IPS-18a (cell line): ENCODE measurements around the gene ANAPC4.

Experiments used
- H3K27ac ChIP-seq: one replicate; pipeline ENCODE4 v1.5.1; 2013; ENCODE audit warnings: low read length
- H3K27me3 ChIP-seq: one replicate; pipeline ENCODE4 v1.6.1; 2013; ENCODE audit warnings: mild to moderate bottlenecking, low read length; ENCODE audit not compliant: control insufficient read depth, insufficient read depth
- H3K36me3 ChIP-seq: one replicate; pipeline ENCODE4 v1.6.1; 2013; ENCODE audit warnings: low read depth, low read length; ENCODE audit not compliant: control insufficient read depth
- H3K4me1 ChIP-seq: one replicate; pipeline ENCODE4 v1.6.1; 2013; ENCODE audit warnings: low read depth, low read length; ENCODE audit not compliant: control insufficient read depth
- H3K4me3 ChIP-seq: one replicate; pipeline ENCODE4 v1.5.1; 2013; ENCODE audit warnings: low read length
- H3K9ac ChIP-seq: one replicate; pipeline ENCODE4 v1.6.1; 2013; ENCODE audit warnings: mild to moderate bottlenecking, low read length, moderate library complexity
- H3K9me3 ChIP-seq: one replicate; pipeline ENCODE4 v1.6.1; 2013; ENCODE audit warnings: low read depth, low read length; ENCODE audit not compliant: control insufficient read depth

The ANAPC4 gene

DNA sequence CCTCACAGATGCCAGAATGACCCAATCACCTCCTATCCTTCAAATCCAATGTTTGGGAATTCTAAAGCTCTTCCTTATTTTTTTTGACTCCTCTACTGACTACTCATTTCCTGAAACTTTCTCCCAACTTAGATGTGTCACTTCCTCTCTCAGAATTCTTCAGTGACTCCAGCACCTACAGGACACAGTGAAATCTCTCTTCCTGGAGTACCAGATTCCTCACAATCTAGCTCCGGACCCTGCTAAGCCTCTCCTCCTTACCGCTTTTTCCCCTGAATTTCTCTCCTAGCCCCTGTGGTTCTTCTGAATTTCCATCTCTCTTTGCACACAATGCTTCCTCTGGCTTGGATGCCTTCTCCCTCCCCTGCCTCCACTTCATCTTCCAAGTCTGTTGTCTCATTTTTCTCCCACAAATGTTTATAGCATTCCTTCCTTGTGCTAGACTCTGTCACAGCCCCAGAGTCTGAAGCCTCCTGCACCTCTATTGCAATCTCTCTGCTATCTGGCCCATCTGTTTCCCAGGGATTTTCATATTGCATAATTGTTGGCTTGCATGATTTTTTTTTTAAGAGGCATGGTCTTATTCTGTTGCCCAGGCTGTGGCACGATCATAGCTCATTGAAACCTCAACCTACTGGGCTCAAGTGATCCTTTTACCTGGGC, 80.1 kb downstream of the ANAPC4 start:
- no peak overlapping the region for H3K4me3 ChIP-seq
- no peaks in the 10 kb centered on the region for H3K27me3 ChIP-seq
- no peak overlapping the region for H3K27ac ChIP-seq
- H3K36me3 ChIP-seq: no peaks in the 10 kb centered on the region
- no peaks in the 10 kb centered on the region for H3K4me1 ChIP-seq
- H3K9me3 ChIP-seq: no peaks in the 10 kb centered on the region
- H3K9ac ChIP-seq: no peak overlapping the region

DNA sequence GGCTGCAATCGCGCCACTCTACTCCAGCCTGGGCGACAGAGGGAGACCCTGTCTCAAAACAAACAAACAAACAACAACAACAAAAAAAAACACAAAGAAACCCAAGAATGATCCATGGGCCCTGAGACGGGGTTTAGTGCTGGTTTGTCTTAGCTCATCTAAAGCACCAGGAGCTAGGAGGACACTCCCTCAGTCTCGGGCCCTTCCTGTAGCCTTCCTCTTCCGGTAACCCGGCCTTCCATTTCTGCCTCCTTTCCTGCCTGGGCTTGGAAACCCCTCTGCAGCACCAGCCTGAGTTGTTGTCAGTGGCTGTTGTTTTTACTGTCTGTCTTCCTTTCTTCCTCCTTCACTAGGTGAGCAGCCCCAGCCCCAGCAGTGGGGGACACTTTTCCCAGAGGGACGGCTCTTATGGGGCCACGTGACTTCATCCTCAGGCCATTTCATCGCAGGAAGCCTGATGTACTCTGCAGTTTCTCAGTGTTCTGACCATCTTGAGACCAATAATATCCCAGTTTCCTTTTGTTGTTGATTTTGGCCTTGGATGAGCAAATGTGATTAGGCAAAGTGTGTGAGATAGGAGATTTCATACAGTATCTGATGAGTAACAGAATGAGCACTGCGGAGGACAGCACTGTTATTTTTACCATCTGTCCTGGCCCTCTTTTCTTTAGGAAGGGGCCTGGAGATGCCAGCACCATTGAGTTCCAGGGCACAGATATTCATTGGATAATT, 90.1 kb downstream of the ANAPC4 start:
- Histone ChIP-seq H3K9ac (no peak overlapping the region), H3K9me3 (no peaks in the 10 kb centered on the region), H3K27ac (no peak overlapping the region), H3K4me3 (no peak overlapping the region), H3K36me3 (no peaks in the 10 kb centered on the region), H3K4me1 (no peaks in the 10 kb centered on the region), H3K27me3 (no peaks in the 10 kb centered on the region)

DNA sequence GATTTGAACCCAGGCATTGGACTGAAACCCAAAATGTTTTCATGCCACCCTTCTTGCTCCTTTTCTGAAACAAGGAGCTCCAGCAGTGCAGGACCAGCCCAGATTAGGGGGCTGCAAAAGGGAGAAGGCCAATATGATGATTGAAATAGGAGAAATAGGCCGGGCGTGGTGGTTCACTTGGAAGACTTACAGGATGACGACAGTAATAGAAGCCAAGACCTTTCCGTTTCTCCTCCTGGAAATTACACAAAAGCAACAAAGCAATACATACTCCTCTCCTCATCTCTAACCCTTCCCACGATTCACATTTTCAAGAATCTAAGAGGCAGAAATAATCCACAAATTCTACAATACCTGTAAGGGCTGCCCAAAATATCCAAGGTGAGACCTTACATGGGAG, 90.8 kb downstream of the ANAPC4 start:
- no peaks in the 10 kb centered on the region for H3K36me3 ChIP-seq
- H3K27me3 ChIP-seq: no peaks in the 10 kb centered on the region
- no peak overlapping the region for H3K9ac ChIP-seq
- no peak overlapping the region for H3K27ac ChIP-seq
- H3K4me3 ChIP-seq: no peak overlapping the region
- no peaks in the 10 kb centered on the region for H3K9me3 ChIP-seq
- H3K4me1 ChIP-seq: no peaks in the 10 kb centered on the region
